K562 (cell line): ENCODE results near the gene FSTL4. TPM values are rescaled to one million over a fixed set of nuclear protein-coding genes. Genes with fewer than 3 reads are reported as not detected.

ENCODE experiments used
- ATAC-seq: fragments of 200-7000 bp; cut with Tn5 transposase; 3 replicates; pipeline ENCODE4 v1.9.1; 2020; ENCODE audit warnings: moderate library complexity
- BruUV-seq: library from RNA; stranded (reverse); fragments of 400-500 nt; replicated peaks from 2 replicates; lab custom pipeline; 2021; lab: Mats Ljungman, UMichigan
- CTCF ChIA-PET: fragments of 300-600 bp; formaldehyde crosslinking; extraction: SDS; loops from one replicate; lab custom pipeline; 2021; ENCODE audit warnings: low intra/inter-chr PET ratio; lab: Yijun Ruan, JAX
- POLR2A ChIA-PET: fragments of 300-600, 350-650 bp; sonication (Branson Sonifier 250); formaldehyde crosslinking; extraction: SDS; loops from one replicate; lab custom pipeline; 2021; ENCODE audit warnings: antibody characterized with exemption, inconsistent platforms; lab: Yijun Ruan, JAX
- DNase-seq, 4 experiments: peaks; one replicate each; pipeline versions ENCODE4 v3.0.0 to v3.0.0-alpha.2; 2011 to 2018; ENCODE audit warnings: low spot score in 3 of 4, mixed read lengths in 3 of 4; ENCODE audit errors: extremely low read depth in 1 of 4
- FAIRE-seq: peaks from 2 replicates; lab custom pipeline; 2011; peaks lifted over from hg19 to GRCh38; lab: Jason Lieb, UNC
- H2AFZ ChIP-seq: 2 replicates; pipeline ENCODE4 v1.6.0; 2011; ENCODE audit warnings: low read depth, low read length, control low read depth, inconsistent platforms
- H3K27ac ChIP-seq: fragments of 200-600 bp; 3 replicates; pipeline ENCODE4 v1.8.0; 2011; ENCODE audit warnings: low read depth, mild to moderate bottlenecking, control low read depth, inconsistent platforms, low read length, moderate library complexity, mixed read lengths; ENCODE audit errors: extremely low read depth
- H3K27me3 ChIP-seq, 2 experiments: fragments of 300-600 bp in 1 of 2; 2 replicates in 1 of 2; 3 replicates in 1 of 2; pipeline versions ENCODE4 v1.6.0 to v1.8.0; 2011; ENCODE audit warnings: inconsistent platforms in 2 of 2, low read length in 2 of 2, mild to moderate bottlenecking in 1 of 2, mixed read lengths in 1 of 2, moderate library complexity in 1 of 2; ENCODE audit not compliant: control insufficient read depth in 2 of 2, insufficient read depth in 2 of 2
- H3K36me3 ChIP-seq: fragments of 300-600 bp; 3 replicates; pipeline ENCODE4 v1.8.0; 2011; ENCODE audit warnings: mild to moderate bottlenecking, low read length, inconsistent platforms; ENCODE audit not compliant: control insufficient read depth, insufficient read depth
- H3K4me1 ChIP-seq, 2 experiments: fragments of 200-600 bp in 1 of 2; replicated peaks in 1 of 2; 2 replicates in 1 of 2; 3 replicates in 1 of 2; pipeline versions ENCODE4 v1.5.1 to v1.8.0; 2011; ENCODE audit warnings: inconsistent platforms in 2 of 2, low read length in 2 of 2, mild to moderate bottlenecking in 1 of 2, mixed read lengths in 1 of 2, moderate library complexity in 1 of 2; ENCODE audit not compliant: control insufficient read depth in 2 of 2, insufficient read depth in 2 of 2
- H3K4me2 ChIP-seq: 2 replicates; pipeline ENCODE4 v1.6.1; 2011; ENCODE audit warnings: low read length, control low read depth, inconsistent platforms, mixed read lengths; ENCODE audit not compliant: insufficient read depth
- H3K4me3 ChIP-seq: fragments of 200-600 bp; sonication (generic), shearing (Covaris generic); 2 replicates; pipeline ENCODE4 v1.5.1; 2016; ENCODE audit warnings: control low read depth, inconsistent platforms
- H3K79me2 ChIP-seq: fragments of 200-600 bp; 3 replicates; pipeline ENCODE4 v1.8.0; 2011; ENCODE audit warnings: low read length, inconsistent platforms; ENCODE audit not compliant: control insufficient read depth, insufficient read depth
- H3K9ac ChIP-seq, 2 experiments: 2 replicates each; pipeline versions ENCODE4 v1.6.0 to v1.6.1; 2011; ENCODE audit warnings: low read depth in 2 of 2, low read length in 2 of 2, control low read depth in 1 of 2, inconsistent platforms in 1 of 2, mild to moderate bottlenecking in 1 of 2, mixed read lengths in 1 of 2; ENCODE audit not compliant: insufficient read depth in 1 of 2
- H3K9me1 ChIP-seq: one replicate; pipeline ENCODE4 v1.6.0; 2011; ENCODE audit warnings: inconsistent platforms, mild to moderate bottlenecking, low read length, moderate library complexity; ENCODE audit not compliant: control insufficient read depth, insufficient read depth
- H3K9me3 ChIP-seq: replicated peaks from 2 replicates; pipeline ENCODE4 v1.5.1; 2011; ENCODE audit warnings: low read depth, low read length, inconsistent platforms; ENCODE audit not compliant: control insufficient read depth, insufficient read depth
- H4K20me1 ChIP-seq: replicated peaks from 2 replicates; pipeline ENCODE4 v1.6.1; 2011; ENCODE audit warnings: low read length, inconsistent platforms, mixed read lengths; ENCODE audit not compliant: control insufficient read depth, insufficient read depth
- HMG20A ChIP-seq: fragments of 450-650 bp; formaldehyde crosslinking; conservative IDR thresholded peaks from 2 replicates; pipeline ENCODE4 v1.4.0; 2020; ENCODE audit warnings: mild to moderate bottlenecking, mixed read lengths
- HSF4 ChIP-seq: fragments of 250-450 bp; sonication (Bioruptor Pico); IDR thresholded peaks from 2 replicates; pipeline ENCODE4 v2.1.2; 2022; ENCODE audit warnings: mild to moderate bottlenecking, moderate library complexity, borderline replicate concordance
- IFI16 ChIP-seq: fragments of 250-450 bp; sonication (Bioruptor Pico); IDR thresholded peaks from 2 replicates; pipeline ENCODE4 v2.1.2; 2022; ENCODE audit warnings: mild to moderate bottlenecking, inconsistent platforms
- IRF1 ChIP-seq: sonication (generic); formaldehyde crosslinking; IDR thresholded peaks from 2 replicates; pipeline ENCODE4 v1.8.0; 2022; ENCODE audit warnings: missing genetic modification reagents, mild to moderate bottlenecking, borderline replicate concordance
- KDM4B ChIP-seq, 2 experiments: fragments of 450-650 bp in 1 of 2; sonication (generic) in 1 of 2; IDR thresholded peaks; 2 replicates each; pipeline ENCODE4 v1.6.1; 2016 to 2017; ENCODE audit warnings: borderline replicate concordance in 2 of 2, antibody characterized with exemption in 1 of 2, low read depth in 1 of 2, mild to moderate bottlenecking in 1 of 2
- KDM5B ChIP-seq: fragments of 200-600 bp; sonication (generic); IDR thresholded peaks from 2 replicates; pipeline ENCODE4 v1.6.1; 2012; ENCODE audit warnings: low read depth, mild to moderate bottlenecking, moderate library complexity, low read length, control low read depth, inconsistent platforms; ENCODE audit not compliant: insufficient replicate concordance
- SUPT5H ChIP-seq: fragments of 450-650 bp; IDR thresholded peaks from 2 replicates; pipeline ENCODE4 v1.6.1; 2016
- TFE3 ChIP-seq: fragments of 450-650 bp; formaldehyde crosslinking; IDR thresholded peaks from 2 replicates; pipeline ENCODE4 v1.4.0; 2020; ENCODE audit warnings: mild to moderate bottlenecking, mixed read lengths
- THRAP3 ChIP-seq: fragments of 450-650 bp; IDR thresholded peaks from 2 replicates; pipeline ENCODE4 v1.6.1; 2016; ENCODE audit warnings: mild to moderate bottlenecking, inconsistent platforms, borderline replicate concordance
- TRIM25 ChIP-seq: fragments of 450-650 bp; IDR thresholded peaks from 2 replicates; pipeline ENCODE4 v1.7.0; 2016; ENCODE audit warnings: borderline replicate concordance
- ZNF217 ChIP-seq: sonication (generic); formaldehyde crosslinking; IDR thresholded peaks from 2 replicates; pipeline ENCODE4 v1.8.0; 2022; ENCODE audit warnings: mild to moderate bottlenecking, missing genetic modification reagents
- WGBS: fragments of 100-300 bp; shearing (Covaris generic); methylation state at CpG from one replicate; pipeline ENCODE4 v1.1.6; 2016; ENCODE audit warnings: low coverage, mixed read lengths; ENCODE audit not compliant: insufficient coverage; ENCODE audit errors: missing lambda C conversion rate; 5-methylcytosine and 5-hydroxymethylcytosine counted together
- in situ Hi-C: fragments of 300-500 bp; cut with MboI; formaldehyde crosslinking; loops from 4 replicates; pipeline ENCODE4 v1.15.0; 2018; ENCODE audit warnings: inconsistent platforms, mixed read lengths
- intact Hi-C: fragments of 100-400 bp; cut with micrococcal nuclease; formaldehyde crosslinking; loops from 2 replicates; pipeline ENCODE4 v1.14.2; 2022
- polyA plus RNA-seq, 8 experiments: library from polyadenylated mRNA; depleted of rRNA in 4 of 8; stranded (reverse) in 5 of 8; unstranded in 3 of 8; fragments of >200 nt; fragmentation: Nextera tagmentation in 2 of 8; fragmentation: Illumina TruSeq in 1 of 8; extraction: Ambion mirVana in 2 of 8; extraction: Trizol in 1 of 8; gene quantifications; 2 replicates each; pipeline versions ENCODE4 v1.2.1 to v1.2.3, GENCODE V29; 2011 to 2014; ENCODE audit warnings: inconsistent platforms in 1 of 8, missing spikeins in 1 of 8
- total RNA-seq, 7 experiments: library from RNA; depleted of rRNA in 6 of 7; stranded (reverse); fragments of >200 nt in 6 of 7; fragmentation: Illumina TruSeq in 2 of 7; extraction: Trizol in 2 of 7; gene quantifications; 2 replicates each; pipeline versions ENCODE4 v1.2.1 to v1.2.3, GENCODE V29; 2011 to 2021; ENCODE audit warnings: low replicate concordance in 1 of 7

Gene FSTL4
- total and polyA plus RNA-seq, 9 of the 15 experiments (the other 6 are each of a cell fraction or from before 2014, with no cell fraction given), result 0.08 to 0.18 (median 0.10) TPM; not detected in 5

- 1% methylated on average over 5 of the region's 5 CpGs for WGBS
- ChIA-PET CTCF (no interaction called here), POLR2A (no interaction called here)
- intact Hi-C loops, result no loop called here
- H3K9me1 ChIP-seq, result no peaks in the 10 kb centered on the region
- ATAC-seq (no peak), FAIRE-seq (no peak), DNase-seq (no peak)
- no peaks in the 10 kb centered on the region for H3K9me3 ChIP-seq
- H4K20me1 ChIP-seq, result peaks cover 3% of the 10 kb centered on the region; the same call in 1 of the 2 replicates
- H3K9ac ChIP-seq, result no peak overlapping the region
- TF ChIP-seq HMG20A (no peak), TFE3 (CRISPR knock-in tag) (0 out of 2 replicates have a peak, but pooled peaks have one; percentile 1)
- H3K27me3 ChIP-seq, result peaks cover 23 to 82% of the 10 kb centered on the region in 2 experiments
- H2AFZ ChIP-seq, result no peak overlapping the region
- no peaks in the 10 kb centered on the region for H3K36me3 ChIP-seq
- in situ Hi-C loops, result no loop called here
- no peak overlapping the region for H3K4me3 ChIP-seq
- no peak overlapping the region for H3K27ac ChIP-seq
- no TSS peak for BruUV-seq
- no peaks in the 10 kb centered on the region for H3K4me1 ChIP-seq
- H3K79me2 ChIP-seq, result no peaks in the 10 kb centered on the region
- H3K4me2 ChIP-seq, result no peak overlapping the region
Observed at GRCh38 chr5:133332439-133333024, 279.8 kb downstream of the FSTL4 start.

GRCh38 chr5:133331941-133332340, 280.4 kb downstream of the FSTL4 start:
- no peaks in the 10 kb centered on the region for H3K9me3 ChIP-seq
- WGBS, result 1% methylated on average over 11 of the region's 12 CpGs
- peak overlapping the region in 1 of 2 experiments; percentile 35; a peak in 1 of 4 replicates for H3K9ac ChIP-seq
- no peaks in the 10 kb centered on the region for H3K9me1 ChIP-seq
- CTCF ChIA-PET, result no interaction called here
- peaks cover 25 to 83% of the 10 kb centered on the region in 2 experiments for H3K27me3 ChIP-seq
- no peak overlapping the region for H3K4me2 ChIP-seq
- H3K36me3 ChIP-seq, result no peaks in the 10 kb centered on the region
- H3K79me2 ChIP-seq, result no peaks in the 10 kb centered on the region
- FAIRE-seq (no peak), DNase-seq (no peak), ATAC-seq (no peak)
- H2AFZ ChIP-seq, result no peak overlapping the region
- POLR2A ChIA-PET, result no interaction called here
- BruUV-seq, result no TSS peak
- peaks cover 3% of the 10 kb centered on the region; the same call in 1 of the 2 replicates for H4K20me1 ChIP-seq
- H3K4me1 ChIP-seq, result no peaks in the 10 kb centered on the region
- intact Hi-C loops (no loop called here), in situ Hi-C loops (no loop called here)
- H3K4me3 ChIP-seq, result no peak overlapping the region
- no peak overlapping the region for H3K27ac ChIP-seq
- TF ChIP-seq IRF1 (CRISPR knock-in tag) (no peak), SUPT5H (no peak), KDM4B (IDR thresholded peaks at IDR 0.05; ENCODE audit: borderline replicate concordance in 2 of 2, low read depth in 1 of 2) (no peak), TRIM25 (no peak), ZNF217 (CRISPR knock-in tag) (no peak), KDM5B (no peak), HSF4 (CRISPR knock-in tag) (no peak), THRAP3 (no peak), IFI16 (CRISPR knock-in tag) (no peak)
